Cardiac fibroblast (primary cell): ENCODE data around the gene INPP4A.

Experiments used
- DNase-seq, 2 donors: peaks; one replicate each; pipeline versions ENCODE4 v3.0.0 to v3.0.0-alpha.2; 2010; ENCODE audit warnings: low read depth in 2 of 2
- H3K4me3 ChIP-seq, 2 donors: replicated peaks in 1 of 2; 1 replicate in 1 of 2; 2 replicates in 1 of 2; pipeline ENCODE4 v1.5.1; 2011; ENCODE audit warnings: low read depth in 2 of 2, low read length in 2 of 2, mild to moderate bottlenecking in 2 of 2, moderate library complexity in 1 of 2
- TF ChIP-seq, protein P1 (sequence below): IDR thresholded peaks from one replicate; pipeline ENCODE4 v1.5.1; 2011; ENCODE audit warnings: low read depth, mild to moderate bottlenecking, low read length, inconsistent platforms

Gene INPP4A

DNA sequence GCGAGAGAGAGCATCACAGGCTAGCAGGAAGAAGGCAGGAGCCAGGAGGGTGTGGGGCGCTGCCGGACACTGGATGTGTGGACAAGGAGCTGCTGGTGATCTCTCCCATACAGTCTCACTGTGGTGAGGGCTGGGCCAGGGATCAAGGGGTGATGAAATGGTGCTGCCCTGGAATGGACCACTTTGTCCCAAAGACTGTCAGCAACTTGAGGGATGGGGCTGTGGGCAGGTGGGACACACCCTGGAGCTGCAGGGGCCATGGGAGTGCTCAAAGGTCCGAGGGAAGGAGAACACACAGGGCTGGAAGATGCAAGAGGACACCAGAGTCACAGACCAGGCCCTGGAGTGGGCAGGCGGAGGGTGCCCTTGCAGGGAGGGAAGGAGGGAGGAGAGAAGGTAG lies 125.7 kb downstream of the INPP4A start:
- no peak for DNase-seq
- TF ChIP-seq, protein P1, sequence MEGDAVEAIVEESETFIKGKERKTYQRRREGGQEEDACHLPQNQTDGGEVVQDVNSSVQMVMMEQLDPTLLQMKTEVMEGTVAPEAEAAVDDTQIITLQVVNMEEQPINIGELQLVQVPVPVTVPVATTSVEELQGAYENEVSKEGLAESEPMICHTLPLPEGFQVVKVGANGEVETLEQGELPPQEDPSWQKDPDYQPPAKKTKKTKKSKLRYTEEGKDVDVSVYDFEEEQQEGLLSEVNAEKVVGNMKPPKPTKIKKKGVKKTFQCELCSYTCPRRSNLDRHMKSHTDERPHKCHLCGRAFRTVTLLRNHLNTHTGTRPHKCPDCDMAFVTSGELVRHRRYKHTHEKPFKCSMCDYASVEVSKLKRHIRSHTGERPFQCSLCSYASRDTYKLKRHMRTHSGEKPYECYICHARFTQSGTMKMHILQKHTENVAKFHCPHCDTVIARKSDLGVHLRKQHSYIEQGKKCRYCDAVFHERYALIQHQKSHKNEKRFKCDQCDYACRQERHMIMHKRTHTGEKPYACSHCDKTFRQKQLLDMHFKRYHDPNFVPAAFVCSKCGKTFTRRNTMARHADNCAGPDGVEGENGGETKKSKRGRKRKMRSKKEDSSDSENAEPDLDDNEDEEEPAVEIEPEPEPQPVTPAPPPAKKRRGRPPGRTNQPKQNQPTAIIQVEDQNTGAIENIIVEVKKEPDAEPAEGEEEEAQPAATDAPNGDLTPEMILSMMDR = no peak
- no peak overlapping the region for H3K4me3 ChIP-seq

DNA sequence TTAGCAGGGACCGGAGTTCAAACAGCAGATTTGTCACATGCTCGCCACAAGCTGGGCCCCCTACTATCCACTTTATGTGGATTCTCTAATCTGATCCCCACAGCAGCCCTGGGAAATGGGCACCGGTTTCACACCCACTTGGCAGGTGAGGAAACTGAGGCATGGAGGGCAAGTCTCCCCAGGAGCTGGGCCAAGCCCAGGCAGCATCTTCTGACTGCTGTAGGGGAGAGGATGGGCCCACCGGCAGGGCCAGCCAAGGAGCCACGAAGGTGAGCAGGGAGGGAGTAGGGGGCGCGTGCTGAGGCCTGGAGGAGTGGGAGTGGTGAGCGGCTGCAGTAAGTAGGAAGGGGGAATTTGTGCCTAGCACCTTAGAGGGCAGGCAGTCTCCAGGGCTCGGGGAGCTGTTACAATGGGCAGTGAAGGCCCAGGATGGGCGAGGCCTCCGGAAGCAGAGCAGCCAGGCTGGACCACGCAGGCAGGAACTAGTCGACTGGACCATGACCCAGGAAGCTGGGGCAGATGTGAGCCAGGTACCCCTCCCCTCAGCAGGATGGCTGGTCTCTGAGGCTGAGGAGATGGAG lies 126.6 kb downstream of the INPP4A start:
- no peak overlapping the region for H3K4me3 ChIP-seq
- DNase-seq = no peak
- TF ChIP-seq, protein P1 = no peak

DNA sequence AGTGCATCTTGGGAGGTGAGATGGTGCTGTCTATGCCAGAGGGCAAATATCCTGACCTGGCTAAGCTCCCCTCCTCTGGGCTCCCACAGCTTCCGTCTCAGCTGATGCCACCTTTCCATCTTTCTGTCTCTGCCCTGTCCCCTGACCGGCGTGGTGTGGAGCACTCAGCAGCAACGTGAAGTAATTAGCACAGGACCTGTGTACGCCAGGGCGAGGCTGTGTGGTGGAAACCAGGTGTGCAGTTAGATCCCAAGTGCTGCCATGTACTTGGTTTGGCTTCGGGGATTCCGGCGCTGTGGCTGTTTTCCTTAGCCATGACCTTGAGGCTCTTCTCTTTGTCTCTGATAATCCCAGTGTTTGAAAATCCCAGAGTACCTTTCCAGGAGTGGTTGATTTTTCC lies 127.1 kb downstream of the INPP4A start:
- TF ChIP-seq, protein P1 = no peak
- no peak for DNase-seq
- H3K4me3 ChIP-seq = no peak overlapping the region

DNA sequence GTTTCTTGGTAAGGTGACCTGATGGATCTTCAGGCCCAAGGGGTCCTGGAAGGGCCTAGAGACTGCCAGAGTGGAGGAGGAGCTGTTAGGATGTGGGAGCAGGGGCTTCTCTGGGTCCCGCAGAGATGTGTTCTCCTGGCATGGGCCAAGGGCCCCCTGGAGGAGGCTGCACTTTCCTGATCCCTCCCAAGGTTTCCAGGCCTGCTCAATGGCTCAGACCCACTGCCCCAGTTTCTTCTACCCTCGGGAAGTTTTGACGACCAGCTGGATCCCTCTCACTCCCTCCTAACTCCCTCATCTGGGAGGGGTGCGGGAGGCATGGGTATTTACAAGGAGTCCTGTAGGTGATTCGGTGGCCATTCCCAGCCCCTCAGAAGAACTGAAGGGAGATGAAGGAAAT lies 127.6 kb downstream of the INPP4A start:
- TF ChIP-seq, protein P1 = no peak
- no peak for DNase-seq
- no peak overlapping the region for H3K4me3 ChIP-seq

DNA sequence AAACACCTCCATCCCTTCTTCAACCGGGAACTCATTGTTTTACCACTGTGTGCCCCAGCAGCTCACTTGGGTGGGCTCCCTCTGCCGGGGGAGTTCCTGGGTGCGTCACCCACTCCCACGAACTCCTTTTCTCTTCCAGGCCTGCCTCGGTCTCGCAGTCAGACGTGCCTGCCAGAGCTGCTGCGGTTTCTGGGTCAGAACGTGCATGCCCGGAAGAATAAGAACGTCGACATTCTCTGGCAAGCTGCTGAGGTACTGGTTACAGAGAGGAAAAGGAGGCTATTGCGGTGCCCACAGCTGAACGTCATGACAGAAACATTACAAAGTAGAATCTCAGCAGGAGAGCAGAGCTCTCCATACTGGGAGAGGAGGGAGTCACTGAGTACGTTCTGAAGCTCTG lies 128.0 kb downstream of the INPP4A start:
- TF ChIP-seq, protein P1 = no peak
- peak; percentile 33 to 34 for DNase-seq
- H3K4me3 ChIP-seq = no peak overlapping the region

DNA sequence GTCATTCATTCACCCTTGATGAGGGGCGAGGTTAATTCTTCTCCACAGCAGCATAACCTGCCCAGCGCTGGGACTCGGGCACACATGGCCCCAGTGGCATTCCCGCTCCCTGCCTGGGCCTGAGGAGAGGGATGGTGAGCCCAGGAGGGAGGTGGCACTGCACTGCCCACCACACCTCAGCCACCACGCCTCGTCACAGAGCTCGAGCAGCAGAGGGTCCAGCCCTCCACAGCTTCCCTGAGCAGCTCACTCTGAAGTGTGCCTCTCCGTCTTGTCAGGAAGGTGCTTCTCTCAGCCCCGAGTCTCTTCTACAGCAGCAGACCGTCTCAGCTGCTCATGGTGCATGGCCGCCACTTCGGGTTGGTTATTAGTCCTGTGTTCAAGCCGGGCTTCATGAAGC lies 128.8 kb downstream of the INPP4A start:
- TF ChIP-seq, protein P1 = no peak
- DNase-seq = no peak

DNA sequence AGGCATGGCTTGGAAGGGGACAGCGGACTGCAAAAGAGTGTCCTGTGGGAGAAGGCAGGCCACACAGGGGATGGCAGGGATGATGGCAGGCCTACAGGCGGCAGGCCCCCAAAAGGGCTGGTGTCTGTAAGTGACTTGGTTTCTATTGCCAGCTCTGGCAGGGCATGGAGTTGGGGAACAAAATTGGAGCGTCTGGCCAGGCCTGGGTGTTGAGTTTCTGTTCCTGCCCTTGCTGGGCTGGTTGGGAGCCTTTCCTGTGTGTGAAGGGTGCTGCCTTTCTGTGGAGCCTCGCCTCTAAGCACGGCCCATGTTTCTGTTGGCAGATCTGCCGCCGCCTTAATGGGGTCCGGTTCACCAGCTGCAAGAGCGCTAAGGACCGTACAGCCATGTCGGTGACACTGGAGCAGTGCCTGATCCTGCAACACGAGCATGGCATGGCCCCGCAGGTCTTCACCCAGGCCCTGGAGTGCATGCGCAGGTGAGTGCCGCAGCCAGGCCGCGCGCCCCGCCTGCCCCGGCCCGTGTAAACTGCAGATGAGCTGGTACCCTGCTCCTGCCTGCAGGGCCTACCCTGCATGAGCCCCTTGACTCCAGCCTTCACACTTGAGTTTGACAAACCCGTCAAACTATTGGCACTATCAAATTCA lies 132.1 kb downstream of the INPP4A start:
- TF ChIP-seq, protein P1 = no peak
- no peak overlapping the region for H3K4me3 ChIP-seq
- no peak for DNase-seq

More for the DNA sequence above, 128.8 kb downstream of the INPP4A start:
- no peak overlapping the region for H3K4me3 ChIP-seq
